DOHH2 (cell line): ENCODE measurements around the gene N4BP2L2.

Experiments used
- EZH2phosphoT487 ChIP-seq: fragments of 200-600 bp; sonication (generic); IDR thresholded peaks from 2 replicates; pipeline ENCODE4 v1.6.1; 2017; ENCODE audit warnings: borderline replicate concordance, mild to moderate bottlenecking, antibody characterized with exemption, low read length, moderate library complexity, mixed read lengths
- TF ChIP-seq, protein P1 (sequence below): fragments of 200-600 bp; sonication (generic); IDR thresholded peaks from one replicate; pipeline ENCODE4 v1.5.1; 2014; ENCODE audit warnings: antibody characterized with exemption, mild to moderate bottlenecking, low read depth, low read length; ENCODE audit not compliant: poor library complexity, severe bottlenecking

- TF ChIP-seq, protein P1, sequence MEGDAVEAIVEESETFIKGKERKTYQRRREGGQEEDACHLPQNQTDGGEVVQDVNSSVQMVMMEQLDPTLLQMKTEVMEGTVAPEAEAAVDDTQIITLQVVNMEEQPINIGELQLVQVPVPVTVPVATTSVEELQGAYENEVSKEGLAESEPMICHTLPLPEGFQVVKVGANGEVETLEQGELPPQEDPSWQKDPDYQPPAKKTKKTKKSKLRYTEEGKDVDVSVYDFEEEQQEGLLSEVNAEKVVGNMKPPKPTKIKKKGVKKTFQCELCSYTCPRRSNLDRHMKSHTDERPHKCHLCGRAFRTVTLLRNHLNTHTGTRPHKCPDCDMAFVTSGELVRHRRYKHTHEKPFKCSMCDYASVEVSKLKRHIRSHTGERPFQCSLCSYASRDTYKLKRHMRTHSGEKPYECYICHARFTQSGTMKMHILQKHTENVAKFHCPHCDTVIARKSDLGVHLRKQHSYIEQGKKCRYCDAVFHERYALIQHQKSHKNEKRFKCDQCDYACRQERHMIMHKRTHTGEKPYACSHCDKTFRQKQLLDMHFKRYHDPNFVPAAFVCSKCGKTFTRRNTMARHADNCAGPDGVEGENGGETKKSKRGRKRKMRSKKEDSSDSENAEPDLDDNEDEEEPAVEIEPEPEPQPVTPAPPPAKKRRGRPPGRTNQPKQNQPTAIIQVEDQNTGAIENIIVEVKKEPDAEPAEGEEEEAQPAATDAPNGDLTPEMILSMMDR: no peak
- no peak for TF ChIP-seq EZH2phosphoT487
These were observed 11.4 kb downstream of the N4BP2L2 start for GRCh38 chr13:32527151-32527550.
